Measurements from ENCODE around the gene CADM2.
"Not testable (repeated sequence)": the region's sequence is repeated elsewhere in the genome, so short reads cannot be mapped to it uniquely, and the experiment has no call there.

Gene CADM2

DNA sequence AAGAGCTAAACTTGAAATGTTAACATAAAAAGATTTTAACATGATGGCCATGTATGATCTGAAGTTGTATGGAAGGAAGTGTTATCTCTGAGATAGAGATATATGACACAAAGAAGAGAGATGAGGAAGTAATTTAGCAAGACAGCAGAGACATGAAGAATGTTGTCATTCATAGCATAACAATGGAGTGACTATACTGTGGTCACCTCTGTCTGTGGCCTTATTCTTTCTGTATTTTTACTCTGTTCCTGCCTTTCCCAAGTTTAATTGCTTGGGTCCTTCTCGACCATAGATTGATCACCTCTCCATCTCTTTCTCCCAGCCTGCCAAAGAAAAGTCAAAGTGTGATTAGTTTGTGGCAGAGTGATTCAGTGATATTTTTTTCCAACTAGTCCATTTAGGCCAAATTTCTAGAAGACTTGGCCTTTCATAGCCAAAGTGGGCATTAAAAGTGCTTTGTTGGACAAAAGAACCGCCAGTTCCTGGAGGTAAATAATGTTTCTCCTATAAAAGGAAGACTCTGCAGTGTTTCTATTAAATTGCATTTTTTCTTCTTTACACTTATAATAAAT, 711.9 kb downstream of the CADM2 start:
- no peak for DNase-seq (ENCODE audit: low read depth)

DNA sequence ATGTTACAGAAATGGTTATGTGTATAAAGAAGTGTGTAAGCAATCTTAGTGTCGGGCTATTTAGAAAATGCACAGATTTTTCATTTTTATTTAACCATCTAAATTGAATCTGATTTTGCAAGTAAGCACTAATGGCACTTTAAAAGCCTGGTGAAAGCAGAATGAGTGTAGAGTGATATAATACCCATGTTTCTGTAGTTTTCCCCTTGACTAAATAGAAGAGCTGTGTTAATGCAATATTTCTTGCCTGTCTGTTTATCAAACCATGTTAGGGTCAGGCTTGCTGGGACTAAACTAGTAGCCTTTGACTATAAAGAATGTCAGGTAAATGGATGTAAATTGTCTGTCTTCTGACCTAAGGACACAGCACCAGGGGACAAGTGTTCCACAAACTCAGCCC, 714.0 kb downstream of the CADM2 start:
- DNase-seq (ENCODE audit: low read depth): no peak

GRCh38 chr3:85678713-85679112, 719.9 kb downstream of the CADM2 start:
- no peak for DNase-seq (ENCODE audit: low read depth)

DNA sequence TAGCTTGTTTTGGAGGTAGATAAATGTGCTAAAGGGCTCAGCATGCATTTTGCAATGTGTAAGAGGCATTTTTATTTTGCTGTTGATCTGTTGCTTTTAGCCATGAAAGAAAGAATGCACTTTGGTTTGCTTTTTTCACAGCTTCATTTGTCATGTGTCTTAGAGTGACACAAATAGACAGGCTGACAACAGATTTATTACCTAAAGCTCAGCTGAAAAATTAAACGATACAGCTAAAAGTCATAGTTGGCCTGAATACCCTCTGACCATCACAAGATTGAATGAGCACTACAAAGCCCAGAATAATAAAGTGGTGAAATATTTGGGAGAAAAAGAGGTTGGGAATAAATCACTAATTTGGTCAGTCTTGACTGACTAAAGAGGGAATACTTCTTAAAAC, 723.1 kb downstream of the CADM2 start:
- no peak for DNase-seq (ENCODE audit: low read depth)

- no peak for DNase-seq (ENCODE audit: low read depth)
Observed at GRCh38 chr3:85691196-85691595, 732.4 kb downstream of the CADM2 start.

DNA sequence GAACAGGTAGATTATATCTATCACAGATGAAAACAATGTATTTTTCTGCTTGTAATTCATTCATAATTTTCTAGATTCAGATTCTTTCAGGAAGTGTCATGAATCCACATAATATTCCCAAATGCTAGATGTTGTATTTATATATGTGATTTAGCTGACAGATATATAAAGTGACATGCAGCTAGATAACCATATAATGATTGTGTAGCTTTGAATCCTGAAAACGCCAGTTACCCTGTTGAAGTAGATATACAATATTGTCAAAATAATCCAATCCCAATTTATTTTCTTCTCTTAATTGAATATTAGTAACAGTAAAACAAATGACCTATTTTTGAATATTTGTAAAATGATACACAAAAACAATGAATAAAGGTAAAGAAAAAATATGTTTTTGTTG, 738.4 kb downstream of the CADM2 start:
- DNase-seq (ENCODE audit: low read depth): no peak

DNA sequence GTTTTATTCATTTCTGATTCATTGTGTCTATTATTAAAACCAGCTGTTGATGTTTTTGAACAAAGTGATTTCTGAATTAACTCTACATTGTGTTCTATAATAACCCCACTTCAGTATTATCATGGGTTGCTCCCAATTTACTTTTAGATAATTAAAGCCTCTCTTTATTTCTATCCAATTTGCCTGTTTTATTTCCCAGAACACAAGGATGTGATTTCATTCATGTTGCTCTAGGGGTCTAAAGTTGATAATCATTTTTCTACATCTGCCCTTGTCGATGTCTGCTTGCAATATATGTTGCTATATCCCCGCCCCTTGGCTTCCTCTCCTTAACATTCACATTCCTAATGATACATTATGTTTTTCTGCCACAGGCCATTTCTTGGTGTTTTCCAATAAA, 747.3 kb downstream of the CADM2 start:
- DNase-seq (ENCODE audit: low read depth): no peak

DNA sequence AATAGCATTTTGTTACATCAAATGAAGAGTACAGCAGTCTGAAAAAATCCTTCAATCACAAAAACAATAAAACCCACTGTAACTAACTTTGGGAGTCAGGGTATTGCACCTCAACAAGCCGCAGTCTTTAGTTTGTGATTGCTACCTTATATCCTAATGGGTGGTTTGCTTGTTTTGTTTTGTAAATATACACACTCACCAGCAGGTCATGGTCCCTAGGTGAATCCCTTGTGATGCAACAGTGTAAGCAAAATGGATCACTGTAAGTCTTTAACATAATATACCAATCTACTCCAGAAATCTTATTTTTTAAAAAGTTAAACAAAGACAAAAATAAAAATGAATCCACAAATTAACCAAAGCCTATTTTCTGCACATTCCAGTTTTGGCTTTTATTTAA, 749.5 kb downstream of the CADM2 start:
- DNase-seq (ENCODE audit: low read depth): not testable (repeated sequence)

DNA sequence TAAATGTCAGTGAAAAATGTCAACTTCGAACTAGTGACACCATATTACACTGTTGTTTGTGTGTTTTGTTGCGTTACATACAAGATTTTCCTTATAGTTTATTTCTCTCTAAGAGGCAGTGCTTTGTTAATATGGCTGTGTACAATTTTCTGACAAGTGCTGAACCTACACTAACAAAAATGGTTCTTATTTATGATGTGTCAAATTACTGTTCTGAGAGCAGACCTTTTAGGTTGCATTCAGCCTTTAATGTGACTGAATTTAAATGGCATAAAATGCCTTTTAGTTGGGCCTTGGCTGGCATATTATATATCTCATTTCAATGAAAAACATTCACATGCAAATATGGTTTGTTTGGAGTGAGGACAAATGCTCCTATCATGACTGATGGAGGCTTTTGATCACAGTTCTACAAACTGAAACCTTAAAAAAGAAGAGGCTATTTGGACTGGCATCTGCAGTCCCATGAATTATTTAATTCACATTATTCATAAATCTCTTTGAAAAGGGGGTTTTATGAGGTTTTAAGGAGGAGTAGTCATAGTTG, 750.6 kb downstream of the CADM2 start:
- DNase-seq (ENCODE audit: low read depth): no peak

DNA sequence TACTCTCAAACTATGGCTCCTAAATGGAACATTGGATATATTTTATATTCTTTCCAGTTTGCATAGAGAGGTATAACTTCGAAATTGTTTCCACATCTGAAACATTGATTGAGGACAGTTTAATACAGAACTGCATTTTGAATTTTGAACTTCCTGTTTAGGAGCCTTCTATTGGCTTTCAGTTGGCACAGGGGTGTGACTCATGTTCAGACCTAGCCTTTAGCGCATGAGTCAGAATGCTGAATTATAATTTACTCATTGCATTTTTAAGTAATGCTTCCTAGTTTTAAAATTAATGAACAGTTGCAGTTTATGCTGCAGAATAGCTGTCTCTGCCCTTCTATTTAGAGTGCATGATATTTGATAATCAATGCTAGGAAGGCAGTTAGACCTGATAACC, 751.7 kb downstream of the CADM2 start:
- no peak for DNase-seq (ENCODE audit: low read depth)

GRCh38 chr3:85721409-85722145, 762.8 kb downstream of the CADM2 start:
- no peak for DNase-seq (ENCODE audit: low read depth)

- DNase-seq (ENCODE audit: low read depth): no peak
Observed at GRCh38 chr3:85725809-85726208, 767.0 kb downstream of the CADM2 start.

- no peak for DNase-seq (ENCODE audit: low read depth)
Observed at GRCh38 chr3:85726241-85726640, 767.5 kb downstream of the CADM2 start.

- no peak for DNase-seq (ENCODE audit: low read depth)
Observed at GRCh38 chr3:85737846-85738245, 779.1 kb downstream of the CADM2 start.

DNA sequence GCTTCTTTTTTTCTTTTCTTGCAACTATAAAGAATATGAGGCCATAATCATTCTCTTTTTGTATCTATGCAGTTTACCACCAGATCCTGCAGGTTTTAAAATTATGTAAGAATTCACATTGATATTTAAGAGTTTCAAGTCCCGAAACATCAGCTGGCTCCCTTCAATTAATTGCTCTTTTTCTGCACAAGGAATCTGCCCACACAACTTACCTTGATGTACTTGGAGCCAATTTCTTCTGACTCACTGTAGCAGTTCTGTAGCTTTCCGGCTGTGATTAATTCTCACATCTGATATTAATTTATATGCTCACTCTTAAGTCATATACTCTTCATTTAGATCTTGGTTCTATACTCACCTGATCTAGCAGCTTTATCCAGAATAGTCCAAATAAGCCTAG, 781.8 kb downstream of the CADM2 start:
- DNase-seq (ENCODE audit: low read depth): no peak

GRCh38 chr3:85758442-85758841, 799.7 kb downstream of the CADM2 start:
- DNase-seq (ENCODE audit: low read depth): no peak

- DNase-seq (ENCODE audit: low read depth): no peak
Observed at GRCh38 chr3:85760342-85760741, 801.6 kb downstream of the CADM2 start.

GRCh38 chr3:85780806-85781205, 822.0 kb downstream of the CADM2 start:
- no peak for DNase-seq (ENCODE audit: low read depth)

DNA sequence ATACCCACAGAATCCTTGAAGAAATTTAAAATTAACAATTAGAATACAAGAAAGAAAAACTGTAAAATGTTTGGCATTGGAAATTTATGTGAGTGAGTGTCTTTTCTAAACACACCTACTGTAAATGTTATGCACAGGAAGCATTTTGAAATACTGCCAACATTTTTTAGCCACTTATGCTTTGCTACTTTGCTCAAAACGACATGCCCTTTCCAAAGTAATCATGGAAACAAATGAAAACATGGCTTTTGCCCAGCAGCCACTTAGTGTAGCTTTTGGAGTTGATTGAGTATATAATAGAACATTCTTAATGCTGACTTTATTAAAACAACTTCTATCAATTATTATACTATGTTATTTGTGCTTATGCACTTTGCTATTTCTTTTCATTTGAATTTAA, 823.0 kb downstream of the CADM2 start:
- no peak for DNase-seq (ENCODE audit: low read depth)

GRCh38 chr3:85783291-85783690, 824.5 kb downstream of the CADM2 start:
- no peak for DNase-seq (ENCODE audit: low read depth)

- no peak for DNase-seq (ENCODE audit: low read depth)
Observed at GRCh38 chr3:85785766-85786165, 827.0 kb downstream of the CADM2 start.

- no peak for DNase-seq (ENCODE audit: low read depth)
Observed at GRCh38 chr3:85790445-85791030, 831.7 kb downstream of the CADM2 start.

GRCh38 chr3:85796140-85796539, 837.4 kb downstream of the CADM2 start:
- no peak for DNase-seq (ENCODE audit: low read depth)

Measured in activated T-helper 9 cell treated with anti-CD3 and anti-CD28 coated beads, Interleukin-2, amount 50 U/mL, for 16 hours (primary cell).